GM19035 (cell line): ENCODE measurements around the gene NUP35.

Experiments used
- ATAC-seq: cut with Tn5 transposase; IDR thresholded peaks from one replicate; pipeline ENCODE4 v1.9.1; 2021; ENCODE audit not compliant: unreplicated experiment

NUP35 gene

DNA sequence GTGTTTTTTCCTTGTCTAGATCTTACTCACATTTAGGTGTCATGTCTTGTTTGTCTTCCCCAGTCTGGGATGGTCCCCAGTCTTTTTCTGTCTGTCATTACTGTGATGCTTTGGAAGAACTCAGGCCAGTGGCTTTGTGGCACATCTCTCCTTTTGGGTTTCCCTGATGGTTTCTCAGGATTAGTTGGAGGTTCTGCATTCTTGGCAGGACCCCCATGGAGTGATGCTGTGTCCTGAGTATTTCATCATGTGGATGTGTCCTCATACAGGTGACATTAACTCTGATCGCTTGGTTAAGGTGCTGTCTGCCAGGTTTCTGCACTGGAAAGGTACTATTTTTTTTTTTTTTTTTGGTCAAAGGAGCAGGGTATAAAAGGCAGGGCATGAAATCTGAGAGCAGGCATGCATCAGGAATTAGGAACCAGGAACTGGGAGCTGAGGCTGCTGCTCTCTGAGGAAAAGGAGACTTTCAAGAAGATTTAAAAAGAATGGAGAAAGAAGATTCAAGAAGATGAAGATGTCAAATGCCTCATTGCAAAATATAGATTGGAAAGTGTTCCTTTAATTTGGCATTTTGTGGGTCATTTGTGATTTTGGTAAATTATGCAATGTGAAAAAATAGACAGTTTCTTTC, 85.3 kb downstream of the NUP35 start:
- ATAC-seq, result no peak
